GM12892 (cell line): ENCODE results near the gene CPXM1.

ENCODE experiments used
- POLR2A ChIP-seq: IDR thresholded peaks from 2 replicates; pipeline ENCODE4 v1.6.1; 2011; ENCODE audit warnings: low read depth, low read length, control low read depth
- POLR2AphosphoS5 ChIP-seq: IDR thresholded peaks from 2 replicates; pipeline ENCODE4 v1.6.1; 2011; ENCODE audit warnings: low read depth, low read length, control low read depth
- TAF1 ChIP-seq: IDR thresholded peaks from 2 replicates; pipeline ENCODE4 v1.6.1; 2011; ENCODE audit warnings: low read depth, mild to moderate bottlenecking, control low read depth, low read length, borderline replicate concordance

GRCh38 chr20:2816030-2816582, 15.7 kb upstream of the CPXM1 start, which contains the start of gene TMEM239:
- TF ChIP-seq TAF1 (no peak), POLR2A (no peak), POLR2AphosphoS5 (no peak)
